Cardiac muscle cell (in vitro differentiated cells and primary cell): ENCODE data around the gene C5. TPM values are rescaled to one million over a fixed set of nuclear protein-coding genes. Genes with fewer than 3 reads are reported as not detected.

Experiments
- DNase-seq, 2 donors: peaks; one replicate each; pipeline versions ENCODE4 v3.0.0 to v3.0.0-alpha.2; 2010 to 2017; ENCODE audit warnings: low read depth in 1 of 2, low spot score in 1 of 2
- H3K27ac ChIP-seq: fragments of 200-600 bp; sonication (generic); 2 replicates; pipeline ENCODE4 v1.5.1; 2016
- H3K27me3 ChIP-seq: fragments of 200-600 bp; sonication (generic); 2 replicates; pipeline ENCODE4 v1.6.0; 2016; ENCODE audit warnings: control low read depth
- H3K36me3 ChIP-seq: fragments of 200-600 bp; sonication (generic); 2 replicates; pipeline ENCODE4 v1.5.1; 2016; ENCODE audit warnings: control low read depth
- H3K4me1 ChIP-seq: fragments of 200-600 bp; sonication (generic); 2 replicates; pipeline ENCODE4 v1.8.1; 2017; ENCODE audit warnings: low read depth, mild to moderate bottlenecking, mixed run types
- H3K4me3 ChIP-seq: fragments of 200-600 bp; sonication (generic); 2 replicates; pipeline ENCODE4 v1.5.1; 2016; ENCODE audit warnings: mild to moderate bottlenecking
- H3K9me3 ChIP-seq: fragments of 200-600 bp; sonication (generic); 2 replicates; pipeline ENCODE4 v1.5.1; 2017; ENCODE audit warnings: low read depth, mild to moderate bottlenecking, control low read depth
- polyA plus RNA-seq: library from polyadenylated mRNA; unstranded; fragments of >200 nt; fragmentation: Nextera tagmentation; extraction: Ambion mirVana; gene quantifications from 2 replicates; pipeline ENCODE4 v1.2.1, GENCODE V29; 2016
- total RNA-seq: library from RNA; depleted of rRNA; stranded (reverse); fragments of >200 nt; gene quantifications from 2 replicates; pipeline ENCODE4 v1.2.3, GENCODE V29; 2016
- TF ChIP-seq, protein P1 (sequence below): IDR thresholded peaks from 2 replicates; pipeline ENCODE4 v1.5.1; 2012; ENCODE audit warnings: low read depth, mild to moderate bottlenecking, low read length

Gene C5
- total and polyA plus RNA-seq, 2 experiments from 2014 or later = 0.55 to 1.3 TPM

DNA sequence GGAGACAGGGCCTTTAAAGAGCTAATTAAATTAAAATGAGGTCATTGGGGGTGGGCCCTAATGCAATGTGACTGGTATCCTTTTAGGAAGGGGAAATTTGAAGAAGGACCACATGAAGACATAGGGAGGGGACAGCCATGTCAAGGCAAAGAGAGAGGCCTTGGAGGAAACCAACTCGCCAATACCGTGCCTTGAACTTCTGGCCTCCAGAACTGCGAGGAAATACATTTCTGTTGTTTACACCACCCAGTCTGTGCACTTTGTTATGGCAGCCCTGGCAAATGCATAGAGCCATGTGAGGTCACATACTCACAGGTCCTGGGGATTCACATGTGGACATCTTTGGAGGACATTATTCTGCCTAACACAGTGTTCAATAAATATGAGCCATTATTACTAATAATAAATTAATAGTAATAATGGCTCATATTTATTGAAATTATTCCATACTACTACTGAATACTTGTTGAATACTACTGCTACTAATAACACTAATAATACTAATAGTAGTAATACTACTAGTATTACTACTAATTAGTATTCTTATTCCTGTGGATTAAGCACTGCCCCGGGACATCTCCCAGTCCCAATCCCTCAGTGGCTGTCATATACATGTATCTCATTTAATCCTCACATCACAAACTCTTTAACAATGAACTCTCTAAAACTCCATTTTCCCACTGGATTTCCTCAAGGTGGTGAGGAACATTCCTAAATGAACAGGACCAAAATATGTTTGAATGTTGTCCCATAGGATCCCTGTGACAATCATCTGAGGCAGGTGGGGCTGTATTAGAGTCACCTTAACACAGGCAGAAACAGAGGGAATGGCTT, 131.9 kb downstream of the C5 start:
- H3K9me3 ChIP-seq = no peaks in the 10 kb centered on the region
- TF ChIP-seq, protein P1, sequence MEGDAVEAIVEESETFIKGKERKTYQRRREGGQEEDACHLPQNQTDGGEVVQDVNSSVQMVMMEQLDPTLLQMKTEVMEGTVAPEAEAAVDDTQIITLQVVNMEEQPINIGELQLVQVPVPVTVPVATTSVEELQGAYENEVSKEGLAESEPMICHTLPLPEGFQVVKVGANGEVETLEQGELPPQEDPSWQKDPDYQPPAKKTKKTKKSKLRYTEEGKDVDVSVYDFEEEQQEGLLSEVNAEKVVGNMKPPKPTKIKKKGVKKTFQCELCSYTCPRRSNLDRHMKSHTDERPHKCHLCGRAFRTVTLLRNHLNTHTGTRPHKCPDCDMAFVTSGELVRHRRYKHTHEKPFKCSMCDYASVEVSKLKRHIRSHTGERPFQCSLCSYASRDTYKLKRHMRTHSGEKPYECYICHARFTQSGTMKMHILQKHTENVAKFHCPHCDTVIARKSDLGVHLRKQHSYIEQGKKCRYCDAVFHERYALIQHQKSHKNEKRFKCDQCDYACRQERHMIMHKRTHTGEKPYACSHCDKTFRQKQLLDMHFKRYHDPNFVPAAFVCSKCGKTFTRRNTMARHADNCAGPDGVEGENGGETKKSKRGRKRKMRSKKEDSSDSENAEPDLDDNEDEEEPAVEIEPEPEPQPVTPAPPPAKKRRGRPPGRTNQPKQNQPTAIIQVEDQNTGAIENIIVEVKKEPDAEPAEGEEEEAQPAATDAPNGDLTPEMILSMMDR = no peak

DNA sequence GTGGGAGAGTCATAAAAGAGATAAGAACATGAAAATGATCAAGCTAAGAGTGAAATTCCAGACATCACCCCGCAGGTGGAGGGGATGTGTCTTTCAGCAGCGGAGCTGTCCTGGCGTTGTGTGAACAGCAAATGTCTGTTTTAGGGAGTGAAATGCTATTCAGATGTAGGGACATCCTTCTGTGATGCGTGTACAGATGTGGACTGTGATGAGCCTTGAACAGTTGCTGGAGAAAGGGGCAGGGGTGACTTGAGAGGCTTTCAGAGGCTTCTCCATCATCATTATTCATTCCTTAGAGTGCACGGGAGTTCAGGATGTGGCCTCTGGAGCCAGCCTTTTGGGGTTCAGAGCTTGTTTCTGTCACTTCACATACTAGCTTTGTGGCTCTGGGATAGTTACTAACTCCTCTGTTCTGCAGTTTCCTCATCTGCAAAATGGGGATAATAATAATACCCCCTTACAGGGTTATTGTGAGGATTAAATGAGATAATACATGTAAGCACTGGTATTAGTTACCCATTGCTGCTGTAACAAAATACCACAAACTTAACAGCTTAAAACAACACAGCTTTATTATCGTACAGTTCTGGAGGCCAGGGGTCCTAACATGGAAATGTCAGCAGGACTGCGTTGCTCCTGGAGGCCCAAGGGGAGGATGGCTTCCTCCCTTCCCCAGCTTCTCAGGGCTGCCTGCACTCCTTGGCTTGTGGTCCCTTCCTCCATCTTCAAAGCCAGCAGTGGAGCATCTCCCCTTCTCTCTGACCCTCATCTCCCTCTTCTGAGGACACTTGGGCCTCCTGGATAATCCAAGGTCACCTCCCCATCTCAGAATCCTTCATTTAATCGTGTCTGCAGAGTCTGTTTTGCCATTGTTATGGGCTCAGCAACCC, 132.8 kb downstream of the C5 start:
- Histone ChIP-seq H3K4me3 (no peak overlapping the region), H3K4me1 (peaks cover 40% of the 10 kb centered on the region), H3K9me3 (no peaks in the 10 kb centered on the region), H3K27ac (no peak overlapping the region), H3K36me3 (no peaks in the 10 kb centered on the region), H3K27me3 (no peaks in the 10 kb centered on the region)
- no peak for DNase-seq
- TF ChIP-seq, protein P1 = no peak

More for the DNA sequence above, 131.9 kb downstream of the C5 start:
- peak overlapping the region; percentile 94 for H3K27ac ChIP-seq
- no peaks in the 10 kb centered on the region for H3K27me3 ChIP-seq
- no peak overlapping the region for H3K4me3 ChIP-seq
- H3K4me1 ChIP-seq = peaks cover 38% of the 10 kb centered on the region
- no peaks in the 10 kb centered on the region for H3K36me3 ChIP-seq
- DNase-seq = no peak

DNA sequence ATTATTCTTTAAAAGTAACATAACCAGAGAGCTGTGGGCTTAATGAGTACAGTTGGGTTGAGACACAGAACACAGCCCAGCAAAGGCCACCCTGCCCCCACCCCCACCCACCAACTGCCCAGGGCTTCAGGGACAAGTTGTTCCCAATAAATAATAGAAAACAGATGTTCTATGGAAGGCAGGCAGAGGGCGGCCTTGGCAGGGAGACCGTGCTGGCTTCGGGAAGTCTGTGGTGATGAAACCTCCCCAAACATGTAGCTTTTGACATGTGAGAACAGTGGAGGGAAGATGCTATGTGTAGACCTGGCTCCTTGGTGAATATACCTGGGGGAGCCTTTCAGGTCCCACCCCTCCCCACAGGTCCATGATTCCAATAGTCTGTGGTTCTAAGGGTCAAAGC, 133.5 kb downstream of the C5 start:
- no peaks in the 10 kb centered on the region for H3K36me3 ChIP-seq
- H3K4me3 ChIP-seq = no peak overlapping the region
- H3K9me3 ChIP-seq = no peaks in the 10 kb centered on the region
- H3K4me1 ChIP-seq = peaks cover 34% of the 10 kb centered on the region
- DNase-seq = peak in 1 of 2 donors; percentile 90
- H3K27me3 ChIP-seq = no peaks in the 10 kb centered on the region
- no peak overlapping the region for H3K27ac ChIP-seq
- TF ChIP-seq, protein P1 = peak; percentile 30

DNA sequence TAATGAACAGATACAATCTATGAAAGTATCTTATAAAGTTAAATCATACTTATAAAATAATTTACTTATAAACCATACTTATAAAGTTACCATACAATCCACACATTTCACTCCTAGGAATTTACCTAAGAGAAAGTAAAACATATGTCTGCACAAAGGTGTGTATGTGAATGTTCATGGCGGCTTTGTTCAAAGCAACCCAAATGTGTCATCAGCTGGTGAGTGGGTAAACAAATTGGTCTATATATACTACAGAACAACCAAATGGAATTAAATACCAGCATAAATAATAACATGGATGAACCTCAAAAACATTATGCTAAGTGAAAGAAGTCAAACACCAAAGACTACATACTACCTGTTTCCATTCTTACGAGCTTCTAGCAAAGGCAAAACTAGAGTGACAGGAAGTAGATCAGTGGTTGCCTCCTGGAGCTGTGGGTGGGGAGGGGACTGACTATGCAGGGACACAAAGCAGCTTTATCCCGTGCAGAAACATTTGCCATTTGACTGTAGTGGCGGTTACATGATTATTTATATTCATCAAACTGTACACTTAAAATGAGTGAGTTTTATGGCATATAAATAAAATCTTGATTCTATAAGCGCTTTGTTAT, 134.1 kb downstream of the C5 start:
- no peak for DNase-seq
- TF ChIP-seq, protein P1 = no peak
- no peak overlapping the region for H3K4me3 ChIP-seq
- H3K36me3 ChIP-seq = no peaks in the 10 kb centered on the region
- no peaks in the 10 kb centered on the region for H3K9me3 ChIP-seq
- H3K27me3 ChIP-seq = no peaks in the 10 kb centered on the region
- no peak overlapping the region for H3K27ac ChIP-seq
- peaks cover 29% of the 10 kb centered on the region for H3K4me1 ChIP-seq

DNA sequence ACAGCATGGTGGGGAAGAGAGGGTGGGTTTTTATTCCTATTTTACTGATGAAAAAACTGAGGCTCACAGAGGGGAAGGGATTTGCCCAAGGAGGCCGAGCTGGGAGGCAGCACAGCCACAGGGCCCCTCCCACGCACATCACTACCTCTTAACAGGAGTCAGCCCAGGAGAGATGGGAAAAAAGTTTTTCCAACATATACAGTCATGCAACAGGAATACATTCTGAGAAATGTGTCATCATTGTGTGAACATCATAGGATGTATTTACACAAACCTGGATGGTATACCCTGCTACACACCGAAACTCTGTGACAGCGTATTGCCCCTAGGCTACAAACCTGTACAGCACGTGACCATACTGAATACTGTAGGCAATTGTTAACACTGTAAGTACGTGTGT, 135.1 kb downstream of the C5 start:
- TF ChIP-seq, protein P1 = no peak
- no peak overlapping the region for H3K4me3 ChIP-seq
- no peaks in the 10 kb centered on the region for H3K9me3 ChIP-seq
- H3K4me1 ChIP-seq = peaks cover 21% of the 10 kb centered on the region
- H3K27me3 ChIP-seq = no peaks in the 10 kb centered on the region
- DNase-seq = no peak
- no peaks in the 10 kb centered on the region for H3K36me3 ChIP-seq
- no peak overlapping the region for H3K27ac ChIP-seq
